Liver (tissue), 3 donors: ENCODE measurements around the gene CCL21.

Experiments
- CTCF ChIP-seq: fragments of 150-350 bp; IDR thresholded peaks from 2 replicates; pipeline ENCODE4 v1.5.1; 2017; ENCODE audit warnings: improper control_type of control experiment, low read depth, low read length; ENCODE audit not compliant: missing input control
- EGR1 ChIP-seq, 2 donors: IDR thresholded peaks; 2 replicates each; pipeline ENCODE4 v1.6.1; 2016 to 2018; ENCODE audit warnings: antibody characterized with exemption in 2 of 2, low read depth in 2 of 2
- HNF4G ChIP-seq: IDR thresholded peaks from 2 replicates; pipeline ENCODE4 v1.6.1; 2016; ENCODE audit warnings: antibody characterized with exemption
- JUND ChIP-seq, 2 donors: IDR thresholded peaks; 2 replicates each; pipeline ENCODE4 v1.6.1; 2016; ENCODE audit warnings: antibody characterized with exemption in 2 of 2
- SP1 ChIP-seq: IDR thresholded peaks from 2 replicates; pipeline ENCODE4 v1.6.1; 2018; ENCODE audit warnings: antibody characterized with exemption, mild to moderate bottlenecking
- donor health status: healthy.
- donor health status: healthy.

- TF ChIP-seq CTCF (no peak), HNF4G (no peak), EGR1 (IDR thresholded peaks at IDR 0.05; ENCODE audit: low read depth in 2 of 2) (no peak), SP1 (no peak), JUND (IDR thresholded peaks at IDR 0.05) (no peak)
Observed at GRCh38 chr9:34685591-34685990, 24.3 kb downstream of the CCL21 start.
